Activated naive CD4-positive, alpha-beta T cell (primary cell): ENCODE measurements around the gene TOP2B.

Experiments
- DNase-seq, 4 experiments: peaks; one replicate each; lab custom pipeline; 2025; lab: John Stamatoyannopoulos, UW

The TOP2B gene

GRCh38 chr3:25664812-25665314 is at the start of gene TOP2B:
Gene TOP2B, minus strand, starts transcription at chr3:25664907. Its CDS starts 610 bp downstream, at chr3:25664297.
- peak; percentile 79 to 92 (median 86) for DNase-seq

- DNase-seq = no peak
Measured at GRCh38 chr3:25713341-25713985, 48.8 kb upstream of the TOP2B start.

GRCh38 chr3:25711090-25711489 is 46.4 kb upstream of the TOP2B start:
- no peak for DNase-seq

- DNase-seq = no peak
Measured at GRCh38 chr3:25708036-25708435, 43.3 kb upstream of the TOP2B start.

- DNase-seq = no peak
Measured at GRCh38 chr3:25707268-25707926, 42.7 kb upstream of the TOP2B start.

GRCh38 chr3:25706213-25706612 is 41.5 kb upstream of the TOP2B start:
- DNase-seq = no peak

GRCh38 chr3:25697553-25697952 is 32.8 kb upstream of the TOP2B start:
- DNase-seq = no peak

GRCh38 chr3:25695731-25696420 is 31.2 kb upstream of the TOP2B start:
- no peak for DNase-seq

GRCh38 chr3:25693238-25693637 is 28.5 kb upstream of the TOP2B start:
- DNase-seq = no peak

- no peak for DNase-seq
Measured at GRCh38 chr3:25692341-25692740, 27.6 kb upstream of the TOP2B start.

- DNase-seq = no peak
Measured at GRCh38 chr3:25690768-25691533, 26.2 kb upstream of the TOP2B start.

GRCh38 chr3:25689226-25689625 is 24.5 kb upstream of the TOP2B start:
- DNase-seq = no peak

GRCh38 chr3:25687742-25688141 is 23.0 kb upstream of the TOP2B start:
- no peak for DNase-seq

- no peak for DNase-seq
Measured at GRCh38 chr3:25686766-25687165, 22.1 kb upstream of the TOP2B start.

GRCh38 chr3:25683882-25684281 is 19.2 kb upstream of the TOP2B start:
- no peak for DNase-seq

- DNase-seq = no peak
Measured at GRCh38 chr3:25683410-25683809, 18.7 kb upstream of the TOP2B start.

GRCh38 chr3:25679642-25680302 is 15.1 kb upstream of the TOP2B start:
- DNase-seq = no peak

- DNase-seq = no peak
Measured at GRCh38 chr3:25679166-25679565, 14.5 kb upstream of the TOP2B start.

GRCh38 chr3:25678581-25678980 is 13.9 kb upstream of the TOP2B start:
- DNase-seq = no peak

- no peak for DNase-seq
Measured at GRCh38 chr3:25677121-25677520, 12.4 kb upstream of the TOP2B start.

GRCh38 chr3:25674670-25675069 is 10.0 kb upstream of the TOP2B start:
- DNase-seq = no peak
